Hair follicular keratinocyte (primary cell): ENCODE data around the gene TRMT10A. TPM values are rescaled to one million over a fixed set of nuclear protein-coding genes. Genes with fewer than 3 reads are reported as not detected.

Experiments used
- total RNA-seq: library from RNA; depleted of rRNA; stranded (reverse); fragments of >200 nt; gene quantifications from 2 replicates; pipeline ENCODE4 v1.2.3, GENCODE V29; 2015

The TRMT10A gene, protein sequence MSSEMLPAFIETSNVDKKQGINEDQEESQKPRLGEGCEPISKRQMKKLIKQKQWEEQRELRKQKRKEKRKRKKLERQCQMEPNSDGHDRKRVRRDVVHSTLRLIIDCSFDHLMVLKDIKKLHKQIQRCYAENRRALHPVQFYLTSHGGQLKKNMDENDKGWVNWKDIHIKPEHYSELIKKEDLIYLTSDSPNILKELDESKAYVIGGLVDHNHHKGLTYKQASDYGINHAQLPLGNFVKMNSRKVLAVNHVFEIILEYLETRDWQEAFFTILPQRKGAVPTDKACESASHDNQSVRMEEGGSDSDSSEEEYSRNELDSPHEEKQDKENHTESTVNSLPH
- 6.1 and 8.4 TPM in 2 replicates for total RNA-seq

DNA sequence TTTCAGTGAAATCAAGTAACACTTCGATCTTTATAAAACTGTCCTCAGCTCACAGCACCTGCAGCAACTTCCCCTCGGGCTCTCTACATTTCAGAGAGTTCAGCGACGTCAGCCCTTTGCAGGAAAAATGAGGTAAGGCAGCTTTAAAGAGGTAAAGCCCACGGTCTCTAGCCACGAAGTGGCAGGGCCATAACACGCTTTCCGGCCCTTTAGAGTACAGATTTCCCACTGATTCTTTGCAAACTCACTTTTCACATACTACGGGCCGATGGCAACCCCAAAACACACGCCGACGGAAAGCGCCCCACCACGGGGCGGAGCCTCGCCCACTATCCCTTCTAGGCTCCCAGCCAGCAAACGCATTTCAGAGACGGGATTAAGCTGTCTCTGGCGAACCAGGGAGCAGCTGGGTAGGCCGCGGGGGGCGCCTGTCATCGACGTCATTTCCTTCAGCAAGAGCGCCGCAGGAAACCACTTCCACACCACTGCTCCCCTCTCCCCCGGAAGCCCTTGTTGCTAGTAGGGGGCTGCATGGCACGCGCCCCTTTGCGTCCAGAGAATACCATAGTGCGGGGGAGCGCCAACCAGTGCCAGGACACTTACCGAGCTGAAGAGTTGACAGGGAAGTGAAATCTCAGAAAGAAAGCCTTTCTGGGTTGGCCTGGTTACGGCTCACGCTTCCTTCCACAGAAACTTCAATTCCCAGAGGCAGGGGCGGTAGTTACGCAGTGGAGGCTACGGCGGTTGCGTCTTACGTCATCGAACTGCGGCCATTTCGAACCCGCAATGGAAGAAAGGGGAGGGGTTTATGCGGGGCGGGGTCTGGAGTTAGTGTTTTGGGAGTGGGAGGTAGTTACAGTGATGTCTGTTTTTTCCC, at the start of gene TRMT10A:
TSS of gene TRMT10A (minus strand) at position 730 of the 877 bp plus-strand sequence. CDS start 4,701 bp downstream, outside the sequence.

DNA sequence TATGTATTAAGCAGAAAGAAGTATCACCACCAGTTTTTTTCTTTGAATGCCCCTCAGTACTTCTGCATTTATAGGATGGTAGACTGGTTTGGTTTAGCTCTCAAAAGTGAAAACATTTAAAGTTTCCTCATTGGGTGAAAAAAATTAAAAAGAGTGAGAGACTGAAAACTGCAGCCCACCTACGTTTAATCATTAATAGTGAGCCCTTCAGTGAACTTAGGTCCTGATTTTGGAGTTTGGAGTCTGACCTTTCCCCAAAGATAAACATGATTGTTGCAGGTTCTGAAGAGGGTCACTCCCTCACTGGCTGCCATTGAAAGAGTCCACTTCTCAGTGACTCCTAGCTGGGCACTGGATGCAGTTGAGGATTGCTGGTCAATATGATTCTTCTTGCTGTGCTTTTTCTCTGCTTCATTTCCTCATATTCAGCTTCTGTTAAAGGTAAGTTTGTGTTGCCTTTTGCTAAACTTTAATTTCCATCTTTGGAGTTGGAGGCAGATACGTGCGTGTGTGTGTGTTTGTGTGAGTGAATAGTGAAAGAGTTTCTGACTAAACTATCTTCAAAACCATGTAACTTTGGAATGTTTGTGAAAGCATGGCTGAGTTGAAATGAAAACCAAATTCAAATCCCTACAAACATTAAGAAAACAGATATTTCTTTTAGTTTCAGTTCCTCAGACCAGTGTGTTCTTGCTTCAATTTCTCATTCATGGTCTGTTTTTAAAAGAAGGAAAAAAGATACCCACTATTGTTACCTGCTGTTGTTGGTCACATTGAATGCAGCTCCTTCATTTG, 10.9 kb upstream of the TRMT10A start, which contains the start of gene MTTP:
TSS of gene MTTP (plus strand) at position 295 of the 795 bp plus-strand sequence. CDS start at position 381, 86 bp downstream.

DNA sequence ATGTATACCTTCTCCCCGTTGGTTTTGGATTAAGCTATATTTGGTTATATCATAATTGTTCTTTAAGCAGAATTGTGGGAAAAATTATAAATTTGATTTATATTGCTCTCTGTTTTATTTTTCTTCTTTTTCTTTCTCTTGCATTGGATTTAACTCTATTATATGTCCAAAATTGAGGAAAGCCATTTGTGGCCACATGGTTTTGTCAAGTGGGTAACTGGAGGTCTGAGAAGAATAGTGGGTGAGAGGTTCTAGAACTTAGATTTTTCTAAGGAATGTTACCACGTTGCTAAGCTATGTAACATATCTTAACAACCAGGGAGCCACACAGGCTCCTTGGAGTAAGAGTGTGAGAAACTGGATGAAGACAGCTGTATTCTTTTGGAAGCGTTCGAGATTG, 53.1 kb downstream of the TRMT10A start, which contains the start of gene C4orf17:
TSS of gene C4orf17 (plus strand) at position 301 of the 400 bp plus-strand sequence. CDS start 2,061 bp downstream, outside the sequence.

Other genes starting within 250 kb of the TRMT10A start
- gene ADH1B, start 242.6 kb downstream of the TRMT10A start, total RNA-seq, result not detected in 2 replicates
- 0.08 TPM in 1 of 2 replicates, not detected in the other for gene ADH1C, start 211.3 kb downstream of the TRMT10A start, total RNA-seq
- 0.08 TPM in 1 of 2 replicates, not detected in the other for gene ADH7, start 128.7 kb downstream of the TRMT10A start, total RNA-seq
- gene C4orf17, start 53.0 kb downstream of the TRMT10A start, total RNA-seq, result not detected in 2 replicates
- gene MTTP, start 10.8 kb upstream of the TRMT10A start, total RNA-seq, result 0.16 TPM in 1 of 2 replicates, not detected in the other
- gene C4orf54, start 93.8 kb upstream of the TRMT10A start, total RNA-seq, result not detected in 2 replicates